HEK293 (cell line): ENCODE results near the gene SCN4A.
A peak's percentile ranks its signal among the peaks of the same experiment; 100 is the strongest.

Experiments used
- CTCF ChIA-PET: fragments of 350-600 bp; formaldehyde crosslinking; extraction: SDS; loops from one replicate; lab custom pipeline; 2021; ENCODE audit warnings: antibody characterized with exemption; lab: Yijun Ruan, JAX
- POLR2A ChIA-PET: fragments of 300-600 bp; formaldehyde crosslinking; extraction: SDS; loops from one replicate; lab custom pipeline; 2020; ENCODE audit warnings: antibody characterized with exemption, inconsistent platforms; lab: Yijun Ruan, JAX
- H3K27ac ChIP-seq: fragments of 200-500 bp; sonication (Bioruptor generic); 2 replicates; pipeline ENCODE4 v1.5.1; 2014; ENCODE audit warnings: low read depth, low read length, control low read depth, inconsistent platforms; ENCODE audit errors: extremely low read depth
- H3K36me3 ChIP-seq, 2 experiments: fragments of 200-500 bp in 1 of 2; sonication (Bioruptor generic) in 1 of 2; 1 replicate in 1 of 2; 2 replicates in 1 of 2; pipeline ENCODE4 v1.5.1; 2014 to 2017; ENCODE audit warnings: inconsistent platforms in 2 of 2, low read length in 2 of 2; ENCODE audit not compliant: control insufficient read depth in 2 of 2, insufficient read depth in 1 of 2
- H3K4me1 ChIP-seq: fragments of 200-500 bp; sonication (Bioruptor generic); 2 replicates; pipeline ENCODE4 v1.5.1; 2014; ENCODE audit warnings: mild to moderate bottlenecking, low read length, inconsistent platforms; ENCODE audit not compliant: control insufficient read depth, insufficient read depth
- H3K4me3 ChIP-seq: 2 replicates; pipeline ENCODE4 v1.5.1; 2011; ENCODE audit warnings: low read depth, mild to moderate bottlenecking, control low read depth, low read length, moderate library complexity
- H3K9me3 ChIP-seq: fragments of 200-500 bp; sonication (Bioruptor generic); 2 replicates; pipeline ENCODE4 v1.5.1; 2014; ENCODE audit warnings: low read depth, low read length, inconsistent platforms; ENCODE audit not compliant: control insufficient read depth, insufficient read depth
- BCL6B ChIP-seq: fragments of 450-650 bp; formaldehyde crosslinking; IDR thresholded peaks from 2 replicates; pipeline ENCODE4 v1.5.1; 2017; ENCODE audit warnings: missing biosample characterization, missing genetic modification characterization
- GLI2 ChIP-seq: fragments of 450-650 bp; formaldehyde crosslinking; IDR thresholded peaks from 2 replicates; pipeline ENCODE4; 2017; ENCODE audit warnings: missing biosample characterization, missing genetic modification characterization, low read depth, borderline replicate concordance
- HOXD13 ChIP-seq: sonication (generic); formaldehyde crosslinking; IDR thresholded peaks from 2 replicates; pipeline ENCODE4 v1.8.0; 2022; ENCODE audit warnings: missing genetic modification reagents, borderline replicate concordance
- KLF7 ChIP-seq: fragments of 450-650 bp; formaldehyde crosslinking; IDR thresholded peaks from 2 replicates; pipeline ENCODE4 v1.5.1; 2016; ENCODE audit warnings: missing biosample characterization, missing genetic modification characterization, borderline replicate concordance
- KLF9 ChIP-seq: fragments of 450-650 bp; formaldehyde crosslinking; IDR thresholded peaks from 2 replicates; pipeline ENCODE4 v1.5.1; 2016; ENCODE audit warnings: missing biosample characterization, missing genetic modification characterization, low read depth
- ZBTB11 ChIP-seq: fragments of 450-650 bp; formaldehyde crosslinking; conservative IDR thresholded peaks from 2 replicates; pipeline ENCODE4 v1.5.1; 2016; ENCODE audit warnings: low read depth, missing biosample characterization, missing genetic modification characterization
- ZFHX2 ChIP-seq: fragments of 450-650 bp; formaldehyde crosslinking; conservative IDR thresholded peaks from 2 replicates; pipeline ENCODE4 v1.5.1; 2016; ENCODE audit warnings: missing biosample characterization, missing genetic modification characterization
- ZNF121 ChIP-seq: fragments of 450-650 bp; formaldehyde crosslinking; IDR thresholded peaks from 2 replicates; pipeline ENCODE4 v1.5.1; 2016; ENCODE audit warnings: missing biosample characterization, missing genetic modification characterization
- ZNF146 ChIP-seq: fragments of 450-650 bp; formaldehyde crosslinking; IDR thresholded peaks from 2 replicates; pipeline ENCODE4 v1.5.1; 2016; ENCODE audit warnings: missing biosample characterization, missing genetic modification characterization
- ZNF23 ChIP-seq: fragments of 450-650 bp; formaldehyde crosslinking; IDR thresholded peaks from 2 replicates; pipeline ENCODE4 v1.5.1; 2016; ENCODE audit warnings: missing biosample characterization, missing genetic modification characterization, borderline replicate concordance
- ZNF324 ChIP-seq: fragments of 450-650 bp; formaldehyde crosslinking; IDR thresholded peaks from 2 replicates; pipeline ENCODE4 v1.5.1; 2016; ENCODE audit warnings: missing biosample characterization, missing genetic modification characterization
- ZNF335 ChIP-seq: fragments of 450-650 bp; formaldehyde crosslinking; conservative IDR thresholded peaks from 2 replicates; pipeline ENCODE4 v1.5.1; 2016; ENCODE audit warnings: missing biosample characterization, missing genetic modification characterization
- ZNF341 ChIP-seq: fragments of 450-650 bp; formaldehyde crosslinking; IDR thresholded peaks from 2 replicates; pipeline ENCODE4; 2016; ENCODE audit warnings: low read depth, missing biosample characterization, missing genetic modification characterization
- ZNF707 ChIP-seq: fragments of 450-650 bp; formaldehyde crosslinking; IDR thresholded peaks from 2 replicates; pipeline ENCODE4 v1.5.1; 2016; ENCODE audit warnings: missing biosample characterization, missing genetic modification characterization
- TF ChIP-seq, protein P1 (sequence below): fragments of 450-650 bp; formaldehyde crosslinking; IDR thresholded peaks from 2 replicates; pipeline ENCODE4 v1.5.1; 2016; ENCODE audit warnings: missing biosample characterization, missing genetic modification characterization

SCN4A gene

DNA sequence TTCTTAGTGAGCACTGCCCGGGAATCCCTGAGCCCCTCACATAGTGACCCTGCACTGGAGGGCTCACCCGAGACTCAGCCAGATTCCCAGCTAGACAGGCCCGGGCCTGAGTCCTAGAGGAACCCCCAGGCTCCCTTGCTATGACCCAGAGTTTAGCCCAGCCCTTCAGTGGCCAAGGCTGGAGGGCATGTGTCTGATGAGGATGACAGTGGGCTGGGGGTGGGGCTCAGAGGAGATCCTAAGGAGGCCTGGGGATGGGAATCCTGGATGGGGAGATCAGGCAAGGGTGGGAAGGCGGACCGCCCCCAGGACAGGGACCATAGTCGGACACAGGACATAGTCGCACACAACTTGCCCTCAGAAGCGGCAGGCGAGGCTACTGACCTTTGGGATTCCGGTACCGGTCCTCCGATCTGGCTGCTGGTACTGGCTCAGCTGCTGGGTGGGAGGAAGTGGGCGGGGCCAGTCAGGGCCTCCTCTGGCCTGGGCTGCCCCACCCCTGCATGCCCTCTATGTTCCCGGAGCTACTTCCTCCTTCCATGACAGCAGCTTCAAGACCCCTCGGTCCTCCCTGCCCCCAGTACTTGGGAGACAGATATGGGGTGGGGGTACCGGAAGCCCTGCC lies 41.7 kb downstream of the SCN4A start:
- H3K4me3 ChIP-seq, result no peak overlapping the region
- TF ChIP-seq KLF9 (tag by site-specific recombination) (peak; percentile 38; the same call in 1 of the 2 replicates), GLI2 (tag by site-specific recombination) (no peak), ZFHX2 (peak; percentile 20; the same call in 1 of the 2 replicates)
- ChIA-PET POLR2A (no interaction called here), CTCF (interaction anchor here (1.8 to 3.0 kb wide), 3 partner anchors 12 to 203 kb away, joined by 4 to 17 read pairs (median 10); partner anchors contain the start of gene GH1)
- H3K36me3 ChIP-seq, result no peaks in the 10 kb centered on the region
- H3K9me3 ChIP-seq, result no peaks in the 10 kb centered on the region
- H3K27ac ChIP-seq, result no peak overlapping the region
- no peaks in the 10 kb centered on the region for H3K4me1 ChIP-seq

DNA sequence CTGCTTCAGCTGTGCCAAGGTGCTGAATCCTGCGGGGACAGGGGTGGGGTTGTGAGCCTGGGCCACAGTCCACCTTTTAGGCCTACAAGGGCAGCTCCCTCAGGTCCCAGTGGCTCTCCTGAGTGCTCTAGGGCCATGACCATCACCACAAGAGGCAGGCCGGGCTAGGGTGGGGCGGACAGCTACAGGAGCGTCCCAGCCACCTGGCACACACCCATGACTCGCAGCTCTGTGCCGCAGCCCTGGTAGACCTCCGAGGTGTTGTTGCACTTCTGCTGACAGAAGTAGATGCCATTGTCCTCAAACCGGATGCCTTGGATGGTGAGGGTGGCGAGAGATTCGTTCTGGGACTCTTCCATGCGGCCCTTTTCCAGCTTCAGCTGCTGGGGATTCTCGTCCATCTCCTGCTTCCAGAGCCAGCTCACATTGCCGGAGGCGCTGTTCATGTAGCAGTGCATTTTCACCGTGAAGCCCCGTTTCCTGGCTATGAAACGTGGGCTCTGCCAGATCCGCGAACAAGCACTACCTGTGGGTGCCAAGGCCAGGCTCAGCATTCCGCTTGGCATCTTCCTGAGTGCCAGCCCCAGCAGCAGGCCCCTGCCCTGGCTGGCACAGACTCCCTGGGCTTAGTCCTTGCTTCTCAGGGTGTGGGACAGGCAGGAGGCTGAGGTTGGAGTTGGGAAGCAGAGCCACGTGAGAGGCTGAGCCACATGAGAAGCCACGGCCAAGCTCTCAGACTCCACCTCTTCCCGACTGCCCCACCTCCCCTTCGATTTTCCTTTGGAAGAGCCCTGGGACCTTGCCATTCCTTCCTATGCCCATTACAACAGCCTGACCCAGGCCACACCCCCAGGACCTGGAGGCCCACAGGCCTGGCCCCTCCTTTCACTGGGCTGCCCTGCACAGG lies 42.6 kb downstream of the SCN4A start:
- POLR2A ChIA-PET, result no interaction called here
- Histone ChIP-seq H3K4me1 (no peaks in the 10 kb centered on the region), H3K27ac (no peak overlapping the region), H3K9me3 (no peaks in the 10 kb centered on the region), H3K36me3 (no peaks in the 10 kb centered on the region), H3K4me3 (no peak overlapping the region)
- CTCF ChIA-PET, result interaction anchor here (0.5 to 3.0 kb wide), 5 partner anchors 11 to 203 kb away, joined by 3 to 17 read pairs (median 4); partner anchors contain the start of gene GH1
- TF ChIP-seq ZBTB11 (tag by site-specific recombination) (no peak), GLI2 (tag by site-specific recombination) (no peak), ZNF341 (tag by site-specific recombination) (peak; percentile 63)

DNA sequence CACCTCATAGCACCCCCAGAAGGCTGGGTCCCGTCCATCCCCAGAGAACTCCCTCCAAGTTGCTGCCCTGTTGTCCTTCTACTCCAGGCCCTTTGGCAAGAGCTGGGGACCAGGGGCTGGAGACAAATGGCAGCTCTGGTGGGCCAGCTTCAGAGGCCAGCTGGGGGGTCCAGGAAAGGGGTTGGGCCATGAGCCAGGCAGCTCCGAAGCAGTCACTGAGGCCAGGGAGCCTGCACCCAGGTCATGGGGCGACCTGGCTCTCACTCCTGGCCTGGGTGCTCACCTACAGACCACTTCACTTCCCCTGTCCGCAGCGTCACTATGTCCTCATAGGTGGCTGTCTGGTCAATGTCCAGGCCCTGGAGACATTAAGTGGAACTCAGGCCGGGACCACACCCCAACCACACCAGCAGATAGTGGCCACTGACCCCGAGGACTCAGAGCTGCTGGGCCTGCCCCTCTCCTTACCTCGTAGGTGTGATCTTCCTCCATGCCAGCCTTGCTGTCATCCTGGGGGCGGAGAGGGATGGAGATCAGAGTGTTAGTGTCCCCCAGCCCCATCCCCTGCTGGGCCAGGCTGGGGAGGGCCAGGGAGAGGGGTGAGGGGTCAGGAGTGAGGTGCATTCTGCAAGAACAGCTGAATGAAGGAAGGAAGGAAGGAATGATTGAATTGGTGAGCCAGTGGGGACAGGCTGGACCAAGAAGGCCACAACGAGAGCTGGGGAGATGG lies 43.6 kb downstream of the SCN4A start:
- H3K4me3 ChIP-seq, result no peak overlapping the region
- CTCF ChIA-PET, result interaction anchor here (1.2 to 3.0 kb wide), 4 partner anchors 9 to 96 kb away, joined by 3 to 17 read pairs (median 8); partner anchors contain the start of gene GH1
- no peaks in the 10 kb centered on the region for H3K36me3 ChIP-seq
- H3K4me1 ChIP-seq, result no peaks in the 10 kb centered on the region
- TF ChIP-seq HOXD13 (CRISPR knock-in tag) (no peak), KLF7 (tag by site-specific recombination) (no peak), BCL6B (tag by site-specific recombination) (no peak), ZNF23 (tag by site-specific recombination) (no peak), ZNF146 (tag by site-specific recombination) (no peak), ZNF324 (tag by site-specific recombination) (no peak), ZNF121 (tag by site-specific recombination) (no peak), ZNF707 (tag by site-specific recombination) (no peak), KLF9 (tag by site-specific recombination) (no peak), ZNF335 (tag by site-specific recombination) (no peak)
- TF ChIP-seq, protein P1, sequence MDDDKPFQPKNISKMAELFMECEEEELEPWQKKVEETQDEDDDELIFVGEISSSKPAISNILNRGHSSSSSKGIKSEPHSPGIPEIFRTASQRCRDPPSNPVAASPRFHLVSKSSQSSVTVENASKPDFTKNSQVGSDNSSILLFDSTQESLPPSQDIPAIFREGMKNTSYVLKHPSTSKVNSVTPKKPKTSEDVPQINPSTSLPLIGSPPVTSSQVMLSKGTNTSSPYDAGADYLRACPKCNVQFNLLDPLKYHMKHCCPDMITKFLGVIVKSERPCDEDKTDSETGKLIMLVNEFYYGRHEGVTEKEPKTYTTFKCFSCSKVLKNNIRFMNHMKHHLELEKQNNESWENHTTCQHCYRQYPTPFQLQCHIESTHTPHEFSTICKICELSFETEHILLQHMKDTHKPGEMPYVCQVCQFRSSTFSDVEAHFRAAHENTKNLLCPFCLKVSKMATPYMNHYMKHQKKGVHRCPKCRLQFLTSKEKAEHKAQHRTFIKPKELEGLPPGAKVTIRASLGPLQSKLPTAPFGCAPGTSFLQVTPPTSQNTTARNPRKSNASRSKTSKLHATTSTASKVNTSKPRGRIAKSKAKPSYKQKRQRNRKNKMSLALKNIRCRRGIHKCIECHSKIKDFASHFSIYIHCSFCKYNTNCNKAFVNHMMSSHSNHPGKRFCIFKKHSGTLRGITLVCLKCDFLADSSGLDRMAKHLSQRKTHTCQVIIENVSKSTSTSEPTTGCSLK, result no peak
- TF ChIP-seq, all 188 proteins: peak for 0
- H3K27ac ChIP-seq, result no peak overlapping the region
- POLR2A ChIA-PET, result no interaction called here
- no peaks in the 10 kb centered on the region for H3K9me3 ChIP-seq
